ENCODE data around the gene UCP2. TPM values are rescaled to one million over a fixed set of nuclear protein-coding genes. Genes with fewer than 3 reads are reported as not detected.

Gene UCP2
- total RNA-seq, 1 donor from 2014 or later: 69.2 TPM

DNA sequence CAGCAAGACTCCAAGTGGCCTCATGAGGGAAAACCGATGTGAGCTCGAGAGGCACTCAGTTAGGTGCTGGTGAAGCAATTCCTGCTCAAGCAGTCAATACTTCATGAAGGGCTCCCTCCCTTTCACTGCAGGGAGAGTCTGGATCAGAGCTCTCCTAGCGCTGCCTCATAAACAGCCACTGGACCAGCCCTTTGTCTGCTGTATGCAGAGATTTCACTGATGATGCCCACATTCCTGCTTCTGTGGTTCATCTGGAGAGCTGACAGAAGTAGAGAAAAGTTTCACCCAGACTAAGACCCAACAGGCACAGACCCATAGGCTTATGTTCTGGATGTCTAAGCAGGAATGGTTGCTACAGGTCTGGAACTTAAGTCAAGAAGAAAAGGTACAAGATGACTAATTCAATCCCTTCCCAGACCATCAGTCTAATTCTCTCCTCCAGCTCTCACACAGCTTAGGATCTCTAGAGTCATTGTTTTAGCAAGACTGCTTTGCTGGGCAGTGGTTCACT, 4.0 kb downstream of the UCP2 start:
- Mint-ChIP-seq H3K27me3 (ENCODE audit: insufficient read depth, low read depth) (peaks cover 4% of the 10 kb centered on the region), H3K4me3 (no peak overlapping the region), H3K9me3 (no peaks in the 10 kb centered on the region), H3K4me1 (peaks cover 32% of the 10 kb centered on the region), H3K36me3 (peaks cover 37% of the 10 kb centered on the region), H3K27ac (no peak overlapping the region)
- Histone ChIP-seq H3K27me3 (no peaks in the 10 kb centered on the region), H2AFZ (replicated peaks) (no peak overlapping the region), H3K27ac (no peak overlapping the region), H4K20me1 (ENCODE audit: low read depth) (peaks cover 21% of the 10 kb centered on the region), H3K79me2 (ENCODE audit: low read depth) (peaks cover 31% of the 10 kb centered on the region), H3K4me2 (no peak overlapping the region), H3K9me3 (ENCODE audit: low read depth) (no peaks in the 10 kb centered on the region), H3K4me1 (peaks cover 27% of the 10 kb centered on the region), H3K9ac (no peak overlapping the region), H3K36me3 (peaks cover 4% of the 10 kb centered on the region), H3F3A (ENCODE audit: low read depth) (peaks cover 33% of the 10 kb centered on the region), H3K4me3 (no peak overlapping the region)
- TF ChIP-seq, protein P1, sequence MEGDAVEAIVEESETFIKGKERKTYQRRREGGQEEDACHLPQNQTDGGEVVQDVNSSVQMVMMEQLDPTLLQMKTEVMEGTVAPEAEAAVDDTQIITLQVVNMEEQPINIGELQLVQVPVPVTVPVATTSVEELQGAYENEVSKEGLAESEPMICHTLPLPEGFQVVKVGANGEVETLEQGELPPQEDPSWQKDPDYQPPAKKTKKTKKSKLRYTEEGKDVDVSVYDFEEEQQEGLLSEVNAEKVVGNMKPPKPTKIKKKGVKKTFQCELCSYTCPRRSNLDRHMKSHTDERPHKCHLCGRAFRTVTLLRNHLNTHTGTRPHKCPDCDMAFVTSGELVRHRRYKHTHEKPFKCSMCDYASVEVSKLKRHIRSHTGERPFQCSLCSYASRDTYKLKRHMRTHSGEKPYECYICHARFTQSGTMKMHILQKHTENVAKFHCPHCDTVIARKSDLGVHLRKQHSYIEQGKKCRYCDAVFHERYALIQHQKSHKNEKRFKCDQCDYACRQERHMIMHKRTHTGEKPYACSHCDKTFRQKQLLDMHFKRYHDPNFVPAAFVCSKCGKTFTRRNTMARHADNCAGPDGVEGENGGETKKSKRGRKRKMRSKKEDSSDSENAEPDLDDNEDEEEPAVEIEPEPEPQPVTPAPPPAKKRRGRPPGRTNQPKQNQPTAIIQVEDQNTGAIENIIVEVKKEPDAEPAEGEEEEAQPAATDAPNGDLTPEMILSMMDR (IDR thresholded peaks at IDR 0.05): no peak
- TF ChIP-seq EZH2phosphoT487 (IDR thresholded peaks at IDR 0.05): no peak
- TF ChIP-seq EZH2 (IDR thresholded peaks at IDR 0.05): no peak
- DNase-seq (ENCODE audit: low spot score): no peak

DNA sequence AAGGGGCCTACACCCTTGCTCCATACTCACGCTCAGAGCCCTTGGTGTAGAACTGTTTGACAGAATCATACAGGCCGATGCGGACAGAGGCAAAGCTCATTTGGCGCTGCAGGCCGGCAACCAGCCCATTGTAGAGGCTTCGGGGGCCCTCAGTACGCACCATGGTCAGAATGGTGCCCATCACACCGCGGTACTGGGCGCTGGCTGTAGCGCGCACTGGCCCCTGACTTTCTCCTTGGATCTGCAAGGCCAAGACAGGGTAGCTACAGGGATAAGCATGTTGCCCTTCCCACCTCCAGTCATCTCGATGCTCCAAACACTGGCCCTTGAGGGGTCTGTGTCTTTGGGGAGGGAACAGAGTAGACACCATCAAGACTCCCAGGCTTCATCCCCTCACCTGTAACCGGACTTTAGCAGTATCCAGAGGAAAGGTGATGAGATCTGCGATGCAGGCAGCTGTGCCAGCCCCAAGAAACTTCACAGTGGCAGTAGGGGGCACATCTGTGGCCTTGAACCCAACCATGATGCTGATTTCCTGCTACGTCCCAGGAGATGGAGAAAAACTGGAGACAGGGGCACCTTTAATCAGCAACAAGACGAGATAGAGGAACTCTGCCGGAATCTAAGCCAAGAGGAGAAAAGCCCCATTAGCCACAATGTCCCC, 4.7 kb downstream of the UCP2 start:
- peaks cover 31% of the 10 kb centered on the region for H3K79me2 ChIP-seq (ENCODE audit: low read depth)
- DNase-seq (ENCODE audit: low spot score): no peak
- H2AFZ ChIP-seq (replicated peaks): no peak overlapping the region
- peaks cover 4% of the 10 kb centered on the region for H3K36me3 ChIP-seq
- no peak overlapping the region for H3K27ac ChIP-seq
- H3K27me3 ChIP-seq: no peaks in the 10 kb centered on the region
- peaks cover 21% of the 10 kb centered on the region for H4K20me1 ChIP-seq (ENCODE audit: low read depth)
- no peak overlapping the region for H3K4me3 ChIP-seq
- H3K4me1 Mint-ChIP-seq: peaks cover 27% of the 10 kb centered on the region
- no peak for TF ChIP-seq EZH2 (IDR thresholded peaks at IDR 0.05)
- TF ChIP-seq, protein P1 (IDR thresholded peaks at IDR 0.05): no peak
- no peak for TF ChIP-seq EZH2phosphoT487 (IDR thresholded peaks at IDR 0.05)
- H3K4me2 ChIP-seq: no peak overlapping the region
- H3K9me3 Mint-ChIP-seq: no peaks in the 10 kb centered on the region
- H3F3A ChIP-seq (ENCODE audit: low read depth): peaks cover 27% of the 10 kb centered on the region
- no peak overlapping the region for H3K27ac Mint-ChIP-seq
- no peak overlapping the region for H3K4me3 Mint-ChIP-seq
- H3K4me1 ChIP-seq: peaks cover 27% of the 10 kb centered on the region
- H3K27me3 Mint-ChIP-seq (ENCODE audit: insufficient read depth, low read depth): peaks cover 3% of the 10 kb centered on the region
- H3K36me3 Mint-ChIP-seq: peaks cover 37% of the 10 kb centered on the region
- H3K9ac ChIP-seq: no peak overlapping the region
- no peaks in the 10 kb centered on the region for H3K9me3 ChIP-seq (ENCODE audit: low read depth)

DNA sequence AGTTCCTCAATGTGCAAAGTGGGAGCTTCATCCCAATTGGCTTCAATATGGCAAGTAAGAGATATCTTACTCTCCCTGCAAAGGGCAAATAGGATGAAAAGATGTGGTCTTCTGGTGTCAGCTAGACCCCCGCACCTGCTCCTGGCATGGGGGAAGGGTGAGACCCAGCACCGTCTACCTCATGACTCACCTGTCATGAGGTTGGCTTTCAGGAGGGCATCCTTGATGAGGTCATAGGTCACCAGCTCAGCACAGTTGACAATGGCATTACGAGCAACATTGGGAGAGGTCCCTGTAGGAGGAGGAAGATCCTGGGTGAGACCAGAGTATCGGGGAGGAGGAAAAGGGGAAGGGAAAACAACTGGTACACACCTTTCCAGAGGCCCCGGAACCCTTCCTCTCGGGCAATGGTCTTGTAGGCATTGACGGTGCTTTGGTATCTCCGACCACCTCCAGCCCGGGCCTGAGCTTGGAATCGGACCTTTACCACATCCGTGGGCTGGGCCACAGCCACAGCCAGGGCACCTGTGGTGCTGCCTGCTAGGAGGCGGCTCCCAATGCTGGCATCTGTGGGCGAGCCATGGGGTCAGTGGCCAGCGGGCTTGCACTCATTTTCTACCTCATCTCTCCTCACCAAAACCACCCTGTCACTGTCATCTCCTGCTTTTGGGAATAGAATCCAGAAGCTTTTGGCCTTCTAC, 6.0 kb downstream of the UCP2 start:
- H3K27me3 Mint-ChIP-seq (ENCODE audit: insufficient read depth, low read depth): peaks cover 2% of the 10 kb centered on the region
- Histone ChIP-seq H3K36me3 (peaks cover 4% of the 10 kb centered on the region), H3K4me1 (peaks cover 20% of the 10 kb centered on the region), H3K27ac (no peak overlapping the region), H3F3A (ENCODE audit: low read depth) (peaks cover 22% of the 10 kb centered on the region), H3K27me3 (no peaks in the 10 kb centered on the region), H3K79me2 (ENCODE audit: low read depth) (peaks cover 21% of the 10 kb centered on the region), H3K9me3 (ENCODE audit: low read depth) (no peaks in the 10 kb centered on the region), H3K4me3 (no peak overlapping the region), H2AFZ (replicated peaks) (no peak overlapping the region), H3K9ac (no peak overlapping the region), H3K4me2 (no peak overlapping the region), H4K20me1 (ENCODE audit: low read depth) (peaks cover 21% of the 10 kb centered on the region)
- DNase-seq (ENCODE audit: low spot score): no peak
- H3K4me3 Mint-ChIP-seq: no peak overlapping the region
- no peak overlapping the region for H3K27ac Mint-ChIP-seq
- H3K4me1 Mint-ChIP-seq: peaks cover 16% of the 10 kb centered on the region
- H3K9me3 Mint-ChIP-seq: no peaks in the 10 kb centered on the region
- H3K36me3 Mint-ChIP-seq: peaks cover 37% of the 10 kb centered on the region
- TF ChIP-seq, protein P1 (IDR thresholded peaks at IDR 0.05): no peak
- TF ChIP-seq EZH2phosphoT487 (IDR thresholded peaks at IDR 0.05) (no peak), EZH2 (IDR thresholded peaks at IDR 0.05) (no peak)

All from neural progenitor cell (in vitro differentiated cells).